Coronary artery (tissue), 2 donors: ENCODE measurements around the gene RND3.

ENCODE experiments used
- DNase-seq: peaks from one replicate; pipeline ENCODE4 v3.0.0-alpha.2; 2017; ENCODE audit warnings: low spot score
- H3K27ac ChIP-seq, 2 donors: fragments of 200-600 bp; sonication (generic); one replicate each; pipeline ENCODE4 v1.5.1; 2016 to 2019
- H3K4me3 ChIP-seq: fragments of 200-600 bp; sonication (generic); 2 replicates; pipeline ENCODE4 v1.5.1; 2016; ENCODE audit warnings: mild to moderate bottlenecking, moderate library complexity
- CTCF ChIP-seq: fragments of 200-600 bp; sonication (generic); IDR thresholded peaks from one replicate; pipeline ENCODE4 v1.5.1; 2019; ENCODE audit warnings: antibody characterized with exemption

Gene RND3

DNA sequence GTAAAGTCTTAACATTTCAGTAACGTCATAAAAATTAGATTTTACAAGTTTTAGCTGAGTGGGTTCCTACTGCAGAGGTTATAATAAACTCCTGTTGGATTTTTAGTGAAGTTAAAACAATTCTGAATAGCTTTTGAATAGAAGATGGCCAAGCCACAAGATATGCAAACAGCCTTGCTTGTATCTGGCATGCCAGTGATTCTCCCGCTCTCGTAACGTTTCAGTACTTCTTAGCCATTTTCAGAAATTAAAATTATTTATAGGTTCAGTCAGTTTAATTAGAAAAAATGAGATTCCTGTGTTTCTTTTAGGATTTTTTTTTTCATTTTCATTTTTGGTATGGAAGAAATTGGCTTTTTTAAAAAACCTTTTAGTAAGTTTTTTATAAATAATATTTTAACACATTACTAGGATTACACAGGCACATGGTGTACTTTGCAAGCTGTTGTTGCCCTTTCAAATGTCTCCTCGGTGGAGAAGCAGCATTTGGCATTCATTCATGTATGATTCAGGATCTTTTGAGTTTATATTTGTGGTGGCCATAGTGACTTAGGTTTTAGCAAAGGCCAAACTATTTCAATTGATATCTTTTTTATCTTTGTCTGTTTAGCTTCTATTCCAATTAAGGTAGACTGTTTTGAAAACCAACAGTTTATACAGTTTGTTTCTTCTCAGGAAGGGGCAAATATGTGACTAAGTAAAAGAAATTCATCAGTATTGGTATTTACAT is 30.6 kb upstream of the RND3 start:
- H3K4me3 ChIP-seq: no peak overlapping the region
- no peak for DNase-seq
- no peak for TF ChIP-seq CTCF
- H3K27ac ChIP-seq: no peak overlapping the region

- Histone ChIP-seq H3K27ac (no peak overlapping the region), H3K4me3 (no peak overlapping the region)
- no peak for DNase-seq
- no peak for TF ChIP-seq CTCF
Observed at GRCh38 chr2:150513647-150514046, 26.2 kb upstream of the RND3 start.

GRCh38 chr2:150508497-150509137 is 21.1 kb upstream of the RND3 start:
- no peak overlapping the region for H3K27ac ChIP-seq
- no peak for TF ChIP-seq CTCF
- no peak for DNase-seq
- no peak overlapping the region for H3K4me3 ChIP-seq

DNA sequence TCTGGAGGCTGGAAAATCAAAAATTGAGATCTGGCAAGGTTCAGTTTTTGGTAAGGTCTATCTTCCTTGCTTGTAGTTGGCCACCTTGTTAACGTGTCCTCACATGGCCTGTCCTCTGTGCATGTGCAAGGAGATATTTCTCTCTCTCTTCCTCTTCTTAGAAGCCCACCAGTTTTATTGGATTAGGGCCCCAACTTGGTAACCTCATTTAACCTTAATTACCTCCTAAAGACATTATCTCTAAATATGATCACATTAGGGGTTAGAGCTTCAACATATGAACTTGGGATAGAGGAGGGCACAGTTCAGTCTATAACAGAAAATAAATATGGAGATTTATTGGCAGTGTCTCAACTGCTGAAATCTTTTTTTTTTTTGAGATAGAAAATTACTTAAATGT is 19.6 kb upstream of the RND3 start:
- H3K27ac ChIP-seq: no peak overlapping the region
- DNase-seq: no peak
- TF ChIP-seq CTCF: no peak
- no peak overlapping the region for H3K4me3 ChIP-seq

GRCh38 chr2:150505178-150505577 is 17.7 kb upstream of the RND3 start:
- DNase-seq: no peak
- Histone ChIP-seq H3K27ac (no peak overlapping the region), H3K4me3 (no peak overlapping the region)
- no peak for TF ChIP-seq CTCF

DNA sequence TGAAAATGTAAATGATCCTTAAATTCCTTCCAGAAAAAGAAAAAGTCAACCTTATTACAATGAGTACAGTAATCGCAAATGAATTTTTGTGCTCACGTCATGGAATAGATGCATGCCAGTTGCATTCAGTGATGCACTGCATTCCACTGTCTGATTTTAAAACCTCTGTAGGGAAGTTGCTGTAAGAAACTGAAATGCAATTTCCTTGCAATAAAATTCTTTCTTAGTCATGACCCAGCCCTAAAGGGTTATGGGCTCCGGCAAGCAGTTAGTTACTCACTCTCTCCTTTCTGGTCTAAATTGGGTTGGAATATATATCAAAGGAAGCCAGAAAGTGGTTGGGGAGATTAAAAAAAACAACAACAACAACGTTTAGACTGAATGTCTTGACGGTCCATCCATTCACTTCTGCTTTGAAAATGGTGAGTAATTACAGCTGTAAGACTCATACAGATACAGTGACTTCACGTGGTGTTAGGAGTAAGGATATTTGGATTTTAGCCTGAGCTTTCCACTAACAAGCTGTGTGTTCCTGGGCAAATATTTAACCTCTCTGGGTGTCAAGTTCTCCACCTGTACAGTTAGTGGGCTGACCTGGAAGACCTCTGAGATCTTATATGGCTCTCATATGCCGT is 8.6 kb upstream of the RND3 start:
- no peak for TF ChIP-seq CTCF
- no peak overlapping the region for H3K4me3 ChIP-seq
- DNase-seq: no peak
- no peak overlapping the region for H3K27ac ChIP-seq

GRCh38 chr2:150495001-150495400 is 7.5 kb upstream of the RND3 start:
- no peak for TF ChIP-seq CTCF
- Histone ChIP-seq H3K4me3 (no peak overlapping the region), H3K27ac (no peak overlapping the region)
- DNase-seq: no peak
